HK-2 (cell line): ENCODE results near the gene FOXA1.

Experiments used
- DNase-seq: peaks from one replicate; pipeline ENCODE4 v3.0.0-alpha.2; 2018; ENCODE audit not compliant: unreplicated experiment

The FOXA1 gene

DNA sequence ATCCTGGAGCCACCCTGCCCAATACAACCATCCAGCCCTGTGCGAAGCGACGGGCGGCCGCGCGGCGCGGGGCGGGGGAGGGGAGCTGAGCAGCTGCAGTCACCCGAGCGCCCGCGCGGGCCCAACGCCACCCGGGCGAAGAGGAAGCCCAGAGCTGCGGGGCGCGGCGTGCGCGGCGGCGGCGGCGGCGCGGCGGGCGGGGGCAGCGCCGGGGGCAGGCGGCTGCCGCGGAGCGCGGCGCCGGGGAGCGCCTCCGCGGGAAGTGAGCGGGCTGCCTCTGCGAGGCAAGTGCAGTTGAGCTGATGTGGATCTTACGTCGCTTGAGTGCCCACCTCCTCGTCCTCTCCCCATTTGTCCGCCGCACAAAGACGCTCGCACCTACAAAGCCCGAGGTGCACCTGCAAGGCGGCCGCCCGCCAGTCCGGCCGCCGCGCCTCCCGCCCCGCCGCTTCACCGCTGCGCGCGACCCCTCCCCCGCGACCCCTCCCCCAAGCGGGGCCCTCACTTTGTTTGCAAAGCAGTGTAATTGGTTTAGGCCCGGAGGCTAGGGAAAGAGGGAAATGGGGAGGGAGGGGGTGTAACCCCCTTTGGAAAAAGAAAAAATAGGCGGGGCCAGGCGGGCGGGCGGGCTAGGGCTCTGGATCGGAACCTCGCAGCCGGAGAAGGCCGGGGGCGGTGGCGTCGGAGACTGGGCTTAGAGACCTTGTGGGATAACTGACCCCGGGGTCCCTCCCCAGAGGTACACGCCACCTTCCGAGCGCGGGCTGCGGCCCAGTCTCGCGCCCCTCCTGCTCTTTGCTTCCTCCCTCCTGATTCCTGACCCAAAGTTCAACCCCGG lies at the start of gene FOXA1, which contains the start of gene TTC6:
TSS of gene FOXA1 (minus strand) at position 279 of the 838 bp plus-strand sequence. CDS start at position 2, 277 bp downstream.
TSS of gene TTC6 (plus strand) at position 659 of the 838 bp plus-strand sequence. CDS start 26,436 bp downstream, outside the sequence.
- peak; percentile 59 for DNase-seq

DNA sequence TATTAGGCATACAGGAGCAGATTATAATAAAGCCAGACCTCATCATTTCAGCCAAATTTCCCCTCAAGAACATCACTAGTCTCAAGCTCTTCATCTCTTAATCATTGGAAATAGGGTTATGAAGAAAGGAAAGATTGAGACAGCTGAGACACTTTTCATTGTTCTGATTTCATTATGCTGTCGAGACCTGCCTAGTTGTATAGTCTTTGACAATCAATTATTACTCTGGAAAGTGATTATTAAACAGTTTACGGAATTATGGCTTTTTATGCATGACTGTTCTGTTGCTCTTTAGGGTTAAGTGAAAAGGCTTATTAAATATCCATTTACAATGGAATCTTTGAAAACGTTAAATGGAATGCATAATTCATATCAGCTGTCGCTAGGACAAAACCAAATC lies 48.7 kb upstream of the FOXA1 start:
- no peak for DNase-seq

DNA sequence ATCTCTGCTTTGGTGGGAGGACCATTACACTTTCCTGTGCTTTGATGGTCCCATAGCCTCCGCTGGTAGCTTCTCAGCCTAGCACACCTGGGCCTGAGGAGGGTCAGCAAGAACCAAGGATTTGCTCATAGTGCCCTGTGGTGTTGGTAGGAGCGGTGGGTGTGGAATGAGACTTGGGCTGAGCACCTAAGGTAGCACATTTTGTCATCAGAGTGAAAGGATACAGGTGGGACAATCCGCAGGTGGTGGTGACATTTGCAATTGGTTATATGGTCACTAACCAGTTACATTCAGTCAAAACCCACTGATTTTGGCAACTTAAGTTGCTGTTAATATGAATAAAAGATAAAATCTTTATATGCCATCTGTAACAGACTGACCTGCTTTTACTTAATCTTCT lies 47.1 kb upstream of the FOXA1 start:
- no peak for DNase-seq

DNA sequence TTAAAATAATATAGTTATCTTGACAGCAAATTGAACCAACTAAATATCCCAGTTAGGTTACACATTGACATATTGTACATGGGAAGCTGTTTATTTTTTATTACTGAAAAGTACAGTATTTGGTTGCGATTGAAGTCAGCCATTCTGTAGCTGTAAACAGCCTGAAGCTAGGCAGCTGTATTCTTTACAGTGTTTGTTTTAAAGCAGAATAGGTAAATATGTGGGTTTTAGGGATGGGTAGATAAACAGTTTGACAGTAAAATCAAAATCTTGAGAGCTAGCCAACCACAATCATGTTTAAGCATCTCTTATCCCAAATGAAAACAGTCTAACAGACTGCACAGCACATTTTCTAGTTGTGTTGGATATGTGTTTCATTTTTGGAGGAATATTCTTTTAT lies 46.1 kb upstream of the FOXA1 start:
- no peak for DNase-seq

DNA sequence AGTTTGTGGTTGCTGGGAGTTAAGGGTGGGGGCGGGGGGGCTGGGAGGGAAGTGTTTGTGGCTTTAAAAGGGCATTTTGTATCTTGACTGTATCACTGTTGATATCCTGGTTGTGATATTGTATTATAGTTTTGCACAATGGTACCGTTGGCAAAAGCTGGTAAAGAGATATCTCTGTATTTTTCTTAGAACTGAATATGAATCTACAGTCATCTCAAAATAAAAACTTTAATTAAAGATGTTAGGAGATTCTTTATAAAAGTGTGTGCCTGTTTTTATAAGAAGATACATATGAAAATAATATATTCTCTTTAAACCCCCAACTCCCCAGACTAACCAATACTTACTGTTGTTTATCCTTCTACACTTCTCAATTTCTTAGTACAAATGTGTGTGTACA lies 43.5 kb upstream of the FOXA1 start:
- no peak for DNase-seq

DNA sequence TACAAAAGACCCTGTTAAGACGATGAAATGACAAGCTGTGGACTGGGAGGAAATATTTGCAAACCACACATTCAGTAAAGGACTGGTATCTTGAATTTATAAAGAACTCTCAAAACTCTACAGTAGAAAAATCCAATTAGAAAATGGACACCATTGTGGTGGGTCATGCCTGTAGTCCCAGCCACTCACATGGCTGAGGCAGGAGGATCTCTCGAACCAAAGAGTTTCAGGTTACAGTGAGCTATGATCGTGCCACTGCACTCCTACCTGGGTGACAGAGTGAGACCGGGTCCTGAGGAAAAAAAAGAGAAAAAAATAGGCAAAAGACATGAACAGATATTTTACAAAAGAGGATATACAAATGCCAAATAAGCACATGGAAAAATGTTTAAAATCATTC lies 42.3 kb upstream of the FOXA1 start:
- DNase-seq, result no peak

DNA sequence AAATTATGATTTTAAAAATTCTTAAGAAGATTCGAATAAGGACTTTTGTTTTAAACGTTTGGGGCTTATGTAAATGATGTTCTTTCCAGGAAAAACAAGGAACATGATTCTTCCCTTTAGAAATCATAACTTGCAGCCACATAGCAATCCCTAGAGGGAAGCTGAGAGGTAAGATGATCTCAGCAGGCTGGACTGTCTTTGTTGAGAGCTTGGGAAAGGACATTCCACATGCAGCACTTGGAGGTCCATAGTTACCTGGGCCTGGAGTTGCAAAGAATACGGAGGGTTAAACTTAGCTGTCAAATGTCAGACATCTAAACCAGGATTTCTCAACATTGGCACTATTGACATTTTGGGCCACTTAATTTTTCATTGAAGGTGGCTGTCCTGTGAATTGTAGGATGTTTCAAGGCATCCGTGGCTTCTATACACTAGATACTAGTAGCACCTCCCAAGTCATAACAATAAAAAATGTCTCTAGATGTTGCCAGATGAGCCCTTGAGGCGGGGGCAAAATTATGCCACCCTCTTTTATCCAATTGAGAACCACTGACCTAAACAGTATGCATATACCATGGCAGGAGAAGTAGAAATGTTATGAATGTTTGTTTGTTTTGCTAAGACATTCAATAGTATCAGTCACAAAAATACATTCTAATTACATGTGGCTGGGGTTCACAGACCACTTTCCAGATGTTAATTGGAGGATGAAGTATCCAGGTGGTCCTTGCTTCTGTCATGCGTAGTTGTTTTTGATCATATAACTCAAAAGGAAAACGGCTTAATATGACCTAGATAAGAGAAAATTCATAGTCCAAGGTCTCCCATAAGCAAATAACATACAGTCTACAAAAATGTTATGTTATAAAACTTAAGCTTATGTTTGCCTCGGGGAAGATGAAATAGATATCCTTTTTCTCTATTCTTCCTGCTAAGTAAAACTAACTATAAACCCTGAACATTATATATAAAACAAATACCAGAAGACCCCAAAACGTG lies 30.8 kb upstream of the FOXA1 start:
- DNase-seq, result no peak

DNA sequence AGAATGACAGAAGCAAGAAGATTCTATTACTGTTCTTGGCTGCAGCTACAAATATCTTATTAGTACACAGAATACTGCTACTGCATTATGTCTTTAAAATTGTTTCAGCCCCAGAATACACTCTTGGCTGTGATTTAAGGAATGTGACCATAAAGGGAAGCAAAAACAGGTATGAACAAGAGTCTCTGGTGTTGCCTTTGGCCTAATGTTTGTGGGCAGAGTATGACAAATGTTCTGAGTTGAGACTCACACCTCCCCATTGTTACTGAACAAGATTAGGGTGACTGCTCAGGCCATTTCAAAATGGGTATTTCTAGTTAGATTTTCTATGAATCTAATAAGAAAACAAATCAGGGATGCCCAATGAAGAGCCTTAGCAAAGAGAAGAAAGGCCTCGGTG lies 28.9 kb upstream of the FOXA1 start:
- no peak for DNase-seq

DNA sequence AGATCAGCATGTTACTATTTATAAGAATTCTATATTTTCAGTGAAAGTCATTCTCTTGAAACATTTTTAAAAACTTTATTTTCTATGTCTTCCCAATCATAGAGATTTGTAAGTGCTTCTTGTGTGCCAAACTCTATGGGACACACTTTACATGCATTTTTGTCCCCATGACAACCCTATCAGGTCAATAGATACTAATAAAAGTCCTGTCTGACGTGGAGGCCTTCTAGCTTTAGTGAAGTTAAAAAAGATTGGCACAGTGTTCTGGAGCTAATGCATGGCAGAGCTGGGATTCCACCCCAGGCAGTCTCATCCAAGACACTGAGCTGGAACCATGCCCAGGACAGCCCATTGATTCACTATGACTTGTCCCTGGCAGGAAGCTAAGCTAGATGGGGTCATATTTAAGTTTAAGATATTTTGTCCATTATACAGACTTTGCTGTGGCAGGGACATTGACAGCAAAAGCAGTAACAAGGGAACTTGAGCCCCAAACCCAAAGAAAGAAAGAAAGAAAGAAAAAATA lies 28.4 kb upstream of the FOXA1 start:
- DNase-seq, result peak; percentile 74

DNA sequence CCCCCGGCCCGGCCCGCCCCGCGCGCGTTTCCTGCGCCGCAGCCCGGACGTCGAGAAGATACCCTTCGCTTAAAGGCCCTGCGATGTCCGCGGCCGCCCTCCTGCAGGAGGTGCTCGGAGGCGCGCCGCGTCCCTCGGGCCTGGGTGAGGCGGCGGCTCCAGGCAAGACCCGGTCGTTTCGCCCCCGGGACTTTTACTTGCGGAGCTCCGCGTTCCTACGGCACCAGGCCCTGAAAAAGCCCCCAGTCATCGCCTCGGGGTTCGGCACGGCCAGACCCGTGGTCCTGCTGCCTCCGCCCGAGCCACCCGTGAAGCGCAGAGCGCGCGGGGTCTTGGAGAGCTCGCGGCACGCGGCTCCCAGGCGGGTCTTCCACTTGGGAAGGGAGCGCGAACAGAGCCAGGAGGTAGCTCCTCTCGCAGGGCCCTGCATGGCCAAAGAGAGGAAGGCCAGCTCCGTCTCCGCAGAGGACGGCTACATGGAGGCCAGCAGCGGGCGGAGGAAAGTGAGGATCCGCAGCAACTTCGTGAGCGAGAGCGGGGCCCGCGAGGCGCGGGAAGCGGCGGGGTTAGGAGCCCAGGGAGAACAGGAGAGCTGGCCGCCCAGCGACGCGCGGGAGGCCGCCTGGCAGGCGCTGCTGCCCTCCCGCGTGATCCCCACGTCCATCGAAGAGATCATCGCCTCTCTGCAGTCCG lies 27.3 kb upstream of the FOXA1 start:
- DNase-seq, result peak; percentile 54

DNA sequence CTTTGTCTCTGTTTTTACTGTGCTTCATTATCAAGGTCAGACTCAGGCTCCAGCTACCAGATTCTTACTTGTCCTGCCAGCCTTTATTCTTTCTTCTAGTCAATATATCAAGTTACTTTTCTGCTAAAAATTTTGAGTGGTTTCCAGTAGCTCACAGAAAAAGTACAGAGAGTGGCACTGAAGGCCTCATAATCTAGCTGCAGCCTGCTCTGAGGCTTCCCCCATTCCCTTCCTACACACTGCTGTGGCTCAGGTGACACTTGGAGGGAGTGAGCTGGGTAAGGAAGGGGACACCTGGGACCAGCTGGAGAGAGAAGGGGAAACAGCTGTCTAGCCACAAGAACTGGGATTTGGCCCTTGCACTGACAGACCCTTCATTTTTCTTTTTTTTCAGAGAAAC lies 25.8 kb upstream of the FOXA1 start:
- DNase-seq, result no peak

DNA sequence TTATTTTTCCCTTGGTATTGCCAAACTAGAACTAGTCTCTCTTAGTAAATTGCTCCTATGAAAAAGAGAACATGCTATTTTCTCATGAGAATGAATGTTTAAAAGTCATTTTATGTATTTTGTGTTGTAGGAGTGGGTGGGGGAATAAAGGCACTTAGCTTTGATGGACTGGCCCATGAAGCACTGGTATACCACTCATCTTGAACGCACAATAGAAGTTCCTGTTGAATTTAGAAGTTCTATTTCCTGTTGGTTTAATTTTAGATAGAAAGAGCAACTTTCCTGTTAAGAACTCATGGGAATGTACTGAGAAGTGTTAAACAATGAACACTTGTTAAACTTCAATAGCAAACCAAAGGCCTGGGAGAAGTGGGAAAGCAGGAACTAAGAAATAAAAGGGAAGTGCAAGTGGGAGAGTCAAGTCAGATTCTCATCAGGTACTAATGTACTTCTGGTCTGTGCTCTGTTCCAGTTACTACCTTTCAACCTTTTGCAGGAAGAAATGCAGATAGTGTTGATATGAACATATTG lies 23.5 kb upstream of the FOXA1 start:
- DNase-seq, result no peak

DNA sequence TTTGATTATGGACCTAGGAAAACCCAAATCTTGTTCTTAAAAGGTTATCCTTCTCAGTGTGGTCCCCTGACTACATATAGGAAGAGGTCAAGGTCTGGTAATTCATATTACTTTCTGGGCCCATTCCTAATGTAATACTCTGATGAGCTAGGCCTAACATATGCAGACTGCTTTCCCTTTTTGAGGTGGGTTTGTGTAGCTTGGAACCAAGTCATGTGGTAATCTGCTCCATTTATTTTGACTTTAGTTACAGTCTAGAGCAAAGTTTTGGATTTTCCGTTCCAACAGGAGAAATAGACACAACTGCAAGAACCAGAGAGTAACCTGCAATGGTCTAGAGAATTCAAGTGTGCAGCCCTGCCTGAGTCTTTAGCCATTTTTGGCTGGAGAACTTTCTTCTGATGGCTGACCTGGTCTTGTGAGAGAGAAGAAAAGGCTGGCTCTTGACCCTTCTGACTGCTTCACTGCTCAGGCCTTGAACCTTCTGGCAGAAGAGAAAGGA lies 22.9 kb upstream of the FOXA1 start:
- DNase-seq, result no peak

DNA sequence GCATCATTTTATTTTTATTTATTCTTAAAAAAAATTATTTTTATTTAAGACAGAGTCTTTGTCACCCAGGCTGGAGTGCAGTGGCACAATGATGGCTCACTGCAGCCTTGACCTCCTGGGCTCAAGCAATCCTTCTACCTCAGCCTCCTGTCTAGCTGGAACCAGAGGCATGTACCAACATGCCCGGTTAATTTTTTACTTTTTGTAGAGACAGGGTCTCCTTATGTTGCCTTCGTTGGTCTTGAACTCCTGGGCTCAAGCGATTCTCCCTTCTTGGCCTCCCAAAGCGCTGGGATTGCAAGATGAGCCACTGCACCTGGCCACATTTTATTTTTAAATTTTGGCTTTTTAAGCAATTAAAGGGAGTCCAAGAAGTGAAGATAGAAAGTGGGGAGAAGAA lies 21.8 kb upstream of the FOXA1 start:
- DNase-seq, result no peak

DNA sequence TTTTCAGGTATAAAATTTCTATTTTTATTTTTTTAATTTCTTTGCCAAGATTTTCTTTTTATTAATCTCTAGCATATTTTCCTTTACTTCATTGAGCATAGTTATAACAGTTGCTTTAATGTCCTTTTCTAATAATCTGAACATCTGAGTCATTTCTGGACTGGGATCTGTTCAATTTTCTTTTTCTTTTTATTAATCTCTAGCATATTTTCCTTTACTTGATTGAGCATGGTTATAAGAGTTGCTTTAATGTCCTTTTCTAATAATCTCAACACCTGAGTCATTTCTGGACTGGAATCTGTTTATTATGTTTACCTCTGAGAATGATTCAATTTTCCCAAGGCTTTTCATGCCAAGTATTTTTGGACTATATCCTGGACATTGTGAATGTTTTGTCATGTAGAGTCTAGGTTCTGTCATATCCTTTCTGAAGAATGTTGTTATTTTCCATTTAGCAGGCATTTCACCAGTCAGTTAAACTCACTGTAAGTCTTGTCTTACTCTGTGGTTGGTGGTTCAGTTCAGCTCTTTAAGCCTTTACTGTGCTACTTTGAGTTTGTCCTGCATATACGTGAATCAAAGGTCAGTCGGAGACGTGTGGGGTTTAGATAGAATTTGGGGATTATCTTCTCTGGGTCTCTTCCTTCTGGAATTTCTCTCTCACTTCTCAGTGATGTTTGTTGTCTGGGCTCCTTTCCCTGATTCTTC lies 20.7 kb upstream of the FOXA1 start:
- no peak for DNase-seq

DNA sequence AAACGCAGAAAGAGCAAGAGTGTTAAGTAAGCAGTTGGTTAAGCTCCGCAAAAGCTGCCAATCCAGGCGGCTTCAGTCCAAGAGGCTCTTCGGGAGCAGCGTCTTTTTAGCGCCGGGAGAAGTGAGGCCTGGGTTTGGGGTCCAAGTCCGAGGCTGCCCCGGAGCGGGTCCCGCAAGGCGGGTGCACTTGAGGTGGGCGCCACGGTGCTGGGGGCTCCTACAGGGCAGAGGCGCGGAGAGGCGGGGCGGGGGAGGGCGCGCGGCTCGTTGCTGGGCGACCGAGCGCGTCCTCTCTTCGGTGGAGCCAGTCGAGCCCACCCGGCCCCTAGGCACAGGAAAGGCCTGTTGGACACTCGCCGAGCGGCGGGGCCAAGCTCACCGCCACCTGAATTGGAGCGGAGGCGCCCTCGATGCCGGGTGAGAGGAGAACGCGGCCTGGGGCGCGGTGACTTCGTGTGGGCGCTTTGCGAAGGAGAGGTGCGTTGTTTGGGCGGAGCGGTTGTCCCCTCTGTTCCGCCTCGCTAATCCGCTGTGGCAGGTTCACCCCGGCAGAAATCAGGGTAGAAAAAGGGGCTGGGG lies 16.0 kb upstream of the FOXA1 start:
- DNase-seq, result no peak

DNA sequence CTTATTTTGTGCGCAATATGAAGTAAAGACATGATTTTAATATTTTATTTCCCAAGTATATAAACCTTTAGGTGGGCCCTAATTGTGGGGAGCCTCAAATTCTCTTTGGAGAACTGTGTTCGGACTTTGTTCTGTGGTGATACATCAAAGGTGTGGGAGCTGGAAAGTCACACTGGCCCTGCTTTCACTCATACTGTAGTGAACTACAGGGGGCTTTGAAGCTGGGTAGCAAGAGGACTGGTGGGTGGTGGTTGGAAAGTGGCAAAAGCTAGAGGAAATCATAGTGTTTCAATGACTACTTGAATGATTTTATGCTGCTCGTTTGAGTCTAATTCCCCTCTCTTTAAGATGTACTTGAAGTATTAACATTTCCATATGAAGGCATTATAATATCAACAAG lies 13.6 kb upstream of the FOXA1 start:
- no peak for DNase-seq

DNA sequence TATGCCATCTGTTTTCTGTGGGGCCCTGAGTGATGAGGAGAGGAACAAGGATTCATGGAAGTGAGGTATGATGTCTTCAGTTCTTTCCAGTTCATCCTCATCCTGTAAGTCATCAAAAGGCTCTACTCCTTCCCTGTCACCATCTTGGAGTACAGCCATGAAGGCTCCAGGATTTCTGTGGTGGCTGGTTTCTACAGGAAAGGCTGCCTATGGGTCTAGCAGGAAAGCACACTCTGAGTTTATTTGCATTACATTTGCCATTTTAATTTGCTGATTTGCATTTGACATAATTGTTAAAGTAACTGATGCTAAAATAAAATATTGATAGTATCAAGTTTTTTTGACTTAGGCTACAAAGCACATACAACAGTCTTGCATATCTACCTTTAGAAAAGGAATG lies 11.6 kb upstream of the FOXA1 start:
- no peak for DNase-seq

DNA sequence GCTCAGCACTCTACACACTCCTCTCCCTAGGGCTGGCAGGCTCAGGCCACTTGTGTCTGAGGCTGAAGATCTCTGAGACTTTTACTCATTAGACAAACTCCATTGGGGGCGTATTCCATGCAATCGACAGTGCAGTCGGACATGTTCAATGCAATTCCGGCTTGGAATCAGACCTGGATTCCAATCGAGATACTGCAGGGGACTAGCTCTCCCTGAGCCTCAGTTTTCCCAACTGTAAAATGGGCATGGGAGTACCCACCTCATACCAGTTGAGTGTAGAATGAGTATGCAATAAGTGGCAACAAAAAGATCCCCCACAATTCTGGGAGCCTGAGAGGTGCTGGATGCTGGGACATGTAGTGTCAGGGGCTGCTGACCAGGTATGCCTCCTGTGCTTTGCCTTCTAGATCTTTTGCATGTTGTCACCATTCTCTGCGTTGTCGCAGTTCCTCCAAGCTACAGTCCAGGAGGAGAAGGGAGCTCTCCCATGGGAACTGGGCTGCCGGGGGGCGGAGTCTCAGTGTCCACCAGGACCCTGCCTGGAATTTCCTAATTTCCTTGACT lies 8.7 kb upstream of the FOXA1 start:
- no peak for DNase-seq
